Measurements from ENCODE around the gene APBA2. TPM values are rescaled to one million over a fixed set of nuclear protein-coding genes. Genes with fewer than 3 reads are reported as not detected.

The APBA2 gene
- total and polyA plus RNA-seq, 5 donors, result 0.17 to 0.95 (median 0.38) TPM

DNA sequence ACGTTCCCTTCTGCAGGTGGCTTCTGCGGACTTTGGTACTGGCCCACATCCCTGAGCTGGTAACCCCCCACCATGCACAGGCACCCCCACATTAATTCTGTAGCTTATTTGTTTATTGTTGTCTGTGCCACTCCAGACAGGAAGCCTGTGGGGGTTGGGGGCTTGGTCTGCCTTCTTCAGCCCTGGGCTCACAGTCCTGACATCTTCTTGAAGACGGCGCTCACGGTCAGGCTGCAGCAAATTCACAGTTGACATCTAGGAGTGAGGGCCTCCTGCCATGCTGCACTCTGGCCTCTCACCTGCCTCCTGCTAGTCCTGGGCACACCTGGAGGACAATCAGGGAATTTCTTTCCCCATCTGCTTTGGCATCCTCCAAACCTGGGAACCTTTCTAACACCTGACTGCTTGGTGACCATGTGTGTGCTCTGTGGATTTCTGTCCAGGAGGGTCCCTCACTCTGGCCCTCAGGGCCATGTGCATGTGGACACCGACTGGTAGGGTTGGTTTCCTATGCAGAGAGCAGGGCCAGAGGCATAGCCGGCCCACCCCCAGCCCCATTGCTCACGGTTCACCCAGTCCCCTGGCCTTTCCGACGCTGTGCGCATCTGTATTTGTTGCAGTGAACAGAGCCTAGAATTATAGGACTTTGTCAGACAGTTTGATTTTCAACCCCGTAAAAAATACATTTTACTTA, 68.8 kb downstream of the APBA2 start:
- 85% methylated on average over 12 of the region's 12 CpGs for WGBS
- Histone ChIP-seq H3K9me3 (ENCODE audit: control insufficient read depth, low read length) (no peaks in the 10 kb centered on the region), H3K4me1 (ENCODE audit: control insufficient read depth, insufficient read depth, low read length) (no peaks in the 10 kb centered on the region), H3K27ac (ENCODE audit: low read length) (no peak overlapping the region), H3K27me3 (ENCODE audit: control insufficient read depth, insufficient read depth) (no peaks in the 10 kb centered on the region), H3K4me3 (ENCODE audit: low read length) (no peak overlapping the region)
- no peak for DNase-seq
- intact Hi-C loops (cut with DNase I), result no loop called here
- peak in 1 of 2 donors; percentile 16 for ATAC-seq

DNA sequence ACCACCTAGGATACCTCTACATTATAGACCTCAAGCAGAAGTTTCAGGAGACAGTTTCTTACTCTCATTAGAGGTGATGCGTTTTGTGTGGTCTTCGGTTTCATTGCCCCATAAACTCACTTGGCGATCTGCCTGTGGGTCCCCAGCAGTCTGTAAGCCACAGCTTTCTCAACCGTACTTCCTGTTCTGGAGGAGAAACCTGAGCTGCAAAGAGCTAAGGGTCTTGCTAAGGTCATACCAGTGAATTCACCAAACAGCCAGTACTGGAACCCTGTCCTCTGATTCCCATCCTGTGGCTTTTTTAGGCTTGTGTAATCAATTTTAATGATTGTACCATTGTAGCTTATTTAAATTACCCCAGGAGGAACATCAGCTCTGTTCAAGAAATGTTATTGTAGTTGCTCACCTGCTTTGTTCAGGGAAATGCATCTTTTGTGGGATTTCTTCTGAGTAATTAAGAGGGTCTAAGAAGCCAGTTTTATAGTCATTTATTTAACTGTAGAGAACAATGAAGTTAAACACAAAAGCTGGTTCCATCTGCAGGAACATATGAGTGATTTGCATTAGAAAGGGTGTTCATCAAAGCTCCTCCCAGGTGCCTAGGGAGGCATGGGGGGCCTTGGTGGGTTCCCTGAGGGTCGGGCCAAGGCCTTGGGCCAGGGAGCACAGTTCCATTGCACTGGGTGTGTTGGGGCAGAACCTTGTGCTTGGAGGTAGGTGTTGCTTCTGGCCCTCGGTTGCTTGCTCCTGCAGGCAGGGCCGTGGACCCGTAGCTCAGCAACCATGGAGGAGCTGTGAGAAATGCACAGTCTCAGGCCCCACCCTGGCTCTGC, 69.6 kb downstream of the APBA2 start:
- intact Hi-C loops (cut with DNase I), result no loop called here
- 72% methylated on average over 8 of the region's 8 CpGs for WGBS
- H3K4me3 ChIP-seq (ENCODE audit: low read length), result no peak overlapping the region
- ATAC-seq, result no peak
- DNase-seq, result no peak
- H3K27ac ChIP-seq (ENCODE audit: low read length), result no peak overlapping the region
- no peaks in the 10 kb centered on the region for H3K4me1 ChIP-seq (ENCODE audit: control insufficient read depth, insufficient read depth, low read length)
- no peaks in the 10 kb centered on the region for H3K27me3 ChIP-seq (ENCODE audit: control insufficient read depth, insufficient read depth)
- no peaks in the 10 kb centered on the region for H3K9me3 ChIP-seq (ENCODE audit: control insufficient read depth, low read length)

DNA sequence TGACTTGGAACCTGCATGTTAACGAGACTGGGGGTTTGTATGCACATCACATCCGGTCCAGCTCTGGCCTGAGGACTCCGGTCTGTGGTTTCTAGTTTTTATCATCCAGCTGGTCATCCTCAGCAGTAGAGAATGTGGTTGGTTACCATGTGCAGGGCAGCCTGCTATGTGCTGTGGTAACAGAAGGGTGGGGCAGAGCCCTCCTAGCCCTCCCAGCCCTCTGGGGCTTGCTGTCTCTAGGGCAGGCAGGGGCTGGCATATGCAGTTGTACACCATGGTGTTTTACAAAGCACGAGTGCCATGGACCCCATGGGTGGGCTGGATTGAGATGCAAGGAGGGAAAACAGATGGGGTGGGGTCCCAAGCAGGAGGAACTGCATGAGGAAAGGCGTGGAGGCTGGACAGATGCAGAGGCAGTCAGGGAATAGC, 70.2 kb downstream of the APBA2 start:
- Histone ChIP-seq H3K27me3 (ENCODE audit: control insufficient read depth, insufficient read depth) (no peaks in the 10 kb centered on the region), H3K9me3 (ENCODE audit: control insufficient read depth, low read length) (no peaks in the 10 kb centered on the region), H3K4me3 (ENCODE audit: low read length) (no peak overlapping the region), H3K27ac (ENCODE audit: low read length) (no peak overlapping the region), H3K4me1 (ENCODE audit: control insufficient read depth, insufficient read depth, low read length) (no peaks in the 10 kb centered on the region)
- intact Hi-C loops (cut with DNase I), result no loop called here
- ATAC-seq (peak in 1 of 2 donors; percentile 38), DNase-seq (no peak)
- 78% methylated on average over 5 of the region's 5 CpGs for WGBS

DNA sequence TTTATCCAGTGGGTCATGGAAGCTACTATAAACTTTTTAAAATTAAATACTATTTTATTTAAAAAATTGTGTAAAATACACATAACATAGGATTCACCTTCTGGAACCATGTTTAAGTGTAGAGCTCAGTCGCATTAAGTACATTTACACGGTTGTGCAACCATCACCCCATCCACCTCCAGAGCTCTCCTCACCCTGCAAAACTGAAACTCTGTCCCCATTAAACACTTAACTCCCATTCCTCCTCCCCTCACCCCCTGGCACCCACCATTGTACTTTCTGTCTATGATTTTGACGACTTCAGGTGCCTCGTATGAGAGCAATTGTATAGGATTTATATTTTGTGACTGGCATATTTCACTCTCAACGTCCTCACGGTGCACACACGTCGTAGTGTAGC, 70.7 kb downstream of the APBA2 start:
- 91% methylated on average over 8 of the region's 8 CpGs for WGBS
- no peaks in the 10 kb centered on the region for H3K4me1 ChIP-seq (ENCODE audit: control insufficient read depth, insufficient read depth, low read length)
- no peak overlapping the region for H3K27ac ChIP-seq (ENCODE audit: low read length)
- no peak for ATAC-seq
- DNase-seq, result no peak
- intact Hi-C loops (cut with DNase I), result no loop called here
- H3K27me3 ChIP-seq (ENCODE audit: control insufficient read depth, insufficient read depth), result no peaks in the 10 kb centered on the region
- H3K9me3 ChIP-seq (ENCODE audit: control insufficient read depth, low read length), result no peaks in the 10 kb centered on the region
- no peak overlapping the region for H3K4me3 ChIP-seq (ENCODE audit: low read length)

DNA sequence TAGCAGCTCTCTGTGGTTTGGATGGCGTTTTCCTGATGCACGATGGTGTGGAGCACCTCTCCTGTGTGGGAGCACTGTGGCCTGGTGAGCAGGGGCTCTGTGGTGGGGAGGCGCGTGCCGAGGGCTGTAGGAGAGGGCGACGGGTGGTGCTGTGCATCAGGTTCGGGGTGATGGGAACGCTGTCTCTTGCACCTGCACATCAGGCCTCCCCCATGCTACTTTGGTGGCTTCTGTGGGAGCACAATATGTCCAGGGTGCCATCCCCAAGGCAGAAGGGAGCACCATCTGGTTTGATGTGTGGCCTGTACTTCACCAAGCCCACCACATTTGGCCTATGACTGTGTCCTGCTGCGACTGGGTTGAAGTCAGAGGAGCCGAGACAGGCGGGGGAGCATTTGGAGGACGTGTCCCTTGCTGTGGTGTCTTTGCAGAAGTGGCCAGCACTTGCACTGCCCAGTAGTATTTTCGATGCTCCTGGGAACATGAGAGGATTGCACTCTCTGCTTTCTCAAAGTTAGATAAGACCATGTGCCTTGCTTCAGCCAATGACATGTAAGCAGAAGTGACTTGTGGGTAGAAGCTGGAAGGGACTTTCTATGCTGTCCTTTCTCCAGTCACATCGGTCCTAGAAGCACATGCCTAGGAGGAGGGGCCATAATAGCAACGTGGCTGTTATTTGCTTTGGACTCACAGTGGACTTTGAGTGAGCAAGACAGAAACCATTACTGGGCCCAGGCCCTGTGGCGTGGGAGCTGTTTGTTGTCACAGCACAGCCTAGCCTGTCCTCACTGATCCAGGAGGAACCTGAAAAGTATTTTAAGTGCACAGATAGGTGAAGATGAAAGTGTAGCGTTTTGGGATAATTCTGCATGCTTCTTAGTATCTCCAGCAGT, 72.1 kb downstream of the APBA2 start:
- Histone ChIP-seq H3K4me1 (ENCODE audit: control insufficient read depth, insufficient read depth, low read length) (no peaks in the 10 kb centered on the region), H3K4me3 (ENCODE audit: low read length) (no peak overlapping the region), H3K27me3 (ENCODE audit: control insufficient read depth, insufficient read depth) (no peaks in the 10 kb centered on the region), H3K9me3 (ENCODE audit: control insufficient read depth, low read length) (no peaks in the 10 kb centered on the region), H3K27ac (ENCODE audit: low read length) (no peak overlapping the region)
- intact Hi-C loops (cut with DNase I), result no loop called here
- WGBS, result 88% methylated on average over 18 of the region's 18 CpGs
- no peak for ATAC-seq
- DNase-seq, result no peak

DNA sequence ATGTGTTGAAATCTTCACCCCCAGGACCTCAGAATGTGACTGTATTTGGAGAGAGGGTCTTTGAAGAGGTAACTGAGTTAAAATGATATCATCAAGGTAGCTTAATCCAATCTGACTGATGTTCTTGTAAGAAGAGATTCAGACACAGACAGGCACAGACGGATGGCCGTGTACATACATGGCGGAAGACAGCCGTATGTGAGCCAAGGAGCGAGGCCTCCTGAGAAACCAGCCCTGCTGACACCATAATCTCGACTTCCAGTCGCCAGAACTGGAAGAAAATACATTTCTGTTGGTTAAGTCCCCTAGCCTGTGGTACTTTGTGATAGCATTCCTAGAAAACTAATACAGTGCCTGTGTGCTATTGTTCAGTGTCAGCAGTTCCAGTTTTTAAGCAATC, 73.6 kb downstream of the APBA2 start:
- Histone ChIP-seq H3K27me3 (ENCODE audit: control insufficient read depth, insufficient read depth) (no peaks in the 10 kb centered on the region), H3K4me3 (ENCODE audit: low read length) (no peak overlapping the region), H3K4me1 (ENCODE audit: control insufficient read depth, insufficient read depth, low read length) (no peaks in the 10 kb centered on the region), H3K27ac (ENCODE audit: low read length) (no peak overlapping the region), H3K9me3 (ENCODE audit: control insufficient read depth, low read length) (no peaks in the 10 kb centered on the region)
- intact Hi-C loops (cut with DNase I), result no loop called here
- ATAC-seq, result no peak
- DNase-seq, result no peak
- WGBS, result 93% methylated on average over 7 of the region's 7 CpGs

DNA sequence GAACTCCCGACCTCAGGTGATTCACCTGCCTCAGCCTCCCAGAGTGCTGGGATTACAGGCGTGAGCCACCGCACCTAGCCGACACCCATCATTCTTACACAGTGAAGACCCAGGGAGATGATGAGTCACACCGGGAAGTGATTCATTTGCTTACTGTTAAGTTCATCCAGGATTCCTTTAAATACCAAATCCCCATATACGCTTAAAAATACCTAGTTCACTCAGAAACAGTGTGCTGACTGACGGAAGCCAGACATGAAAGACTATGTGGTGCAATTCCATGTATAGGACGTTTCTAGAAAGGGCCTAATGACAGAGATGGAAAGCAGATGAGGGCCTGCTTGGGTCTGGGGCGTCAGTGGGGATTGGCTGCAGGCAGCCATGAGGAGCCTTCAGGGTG, 75.2 kb downstream of the APBA2 start:
- no peak for DNase-seq
- no peaks in the 10 kb centered on the region for H3K4me1 ChIP-seq (ENCODE audit: control insufficient read depth, insufficient read depth, low read length)
- intact Hi-C loops (cut with DNase I), result no loop called here
- no peak overlapping the region for H3K4me3 ChIP-seq (ENCODE audit: low read length)
- WGBS, result 75% methylated on average over 9 of the region's 9 CpGs
- H3K27ac ChIP-seq (ENCODE audit: low read length), result no peak overlapping the region
- no peak for ATAC-seq
- no peaks in the 10 kb centered on the region for H3K9me3 ChIP-seq (ENCODE audit: control insufficient read depth, low read length)
- H3K27me3 ChIP-seq (ENCODE audit: control insufficient read depth, insufficient read depth), result no peaks in the 10 kb centered on the region

DNA sequence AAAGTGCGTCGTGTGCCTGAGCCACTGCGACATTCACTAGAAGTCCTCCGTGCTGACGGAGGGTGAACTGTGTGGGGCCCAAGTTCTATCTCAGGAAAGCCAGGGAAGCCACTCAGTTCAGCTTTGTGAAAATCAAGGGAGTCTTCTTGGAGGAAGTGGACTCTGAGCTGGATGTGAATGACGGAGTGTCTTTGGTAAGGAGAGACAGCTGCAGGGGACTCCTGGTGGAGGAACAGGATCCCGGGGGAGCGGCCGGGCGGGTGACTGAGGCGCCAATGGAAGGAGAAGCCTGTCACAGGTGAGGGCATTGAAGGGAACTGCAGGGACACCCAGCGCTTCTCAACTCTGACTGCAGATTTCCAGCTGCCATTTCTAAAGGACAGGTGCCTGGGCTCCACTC, 75.6 kb downstream of the APBA2 start:
- H3K9me3 ChIP-seq (ENCODE audit: control insufficient read depth, low read length), result no peaks in the 10 kb centered on the region
- no peak for ATAC-seq
- H3K4me1 ChIP-seq (ENCODE audit: control insufficient read depth, insufficient read depth, low read length), result no peaks in the 10 kb centered on the region
- intact Hi-C loops (cut with DNase I), result no loop called here
- WGBS, result 82% methylated on average over 12 of the region's 12 CpGs
- no peak overlapping the region for H3K4me3 ChIP-seq (ENCODE audit: low read length)
- no peak overlapping the region for H3K27ac ChIP-seq (ENCODE audit: low read length)
- H3K27me3 ChIP-seq (ENCODE audit: control insufficient read depth, insufficient read depth), result no peaks in the 10 kb centered on the region
- DNase-seq, result no peak

DNA sequence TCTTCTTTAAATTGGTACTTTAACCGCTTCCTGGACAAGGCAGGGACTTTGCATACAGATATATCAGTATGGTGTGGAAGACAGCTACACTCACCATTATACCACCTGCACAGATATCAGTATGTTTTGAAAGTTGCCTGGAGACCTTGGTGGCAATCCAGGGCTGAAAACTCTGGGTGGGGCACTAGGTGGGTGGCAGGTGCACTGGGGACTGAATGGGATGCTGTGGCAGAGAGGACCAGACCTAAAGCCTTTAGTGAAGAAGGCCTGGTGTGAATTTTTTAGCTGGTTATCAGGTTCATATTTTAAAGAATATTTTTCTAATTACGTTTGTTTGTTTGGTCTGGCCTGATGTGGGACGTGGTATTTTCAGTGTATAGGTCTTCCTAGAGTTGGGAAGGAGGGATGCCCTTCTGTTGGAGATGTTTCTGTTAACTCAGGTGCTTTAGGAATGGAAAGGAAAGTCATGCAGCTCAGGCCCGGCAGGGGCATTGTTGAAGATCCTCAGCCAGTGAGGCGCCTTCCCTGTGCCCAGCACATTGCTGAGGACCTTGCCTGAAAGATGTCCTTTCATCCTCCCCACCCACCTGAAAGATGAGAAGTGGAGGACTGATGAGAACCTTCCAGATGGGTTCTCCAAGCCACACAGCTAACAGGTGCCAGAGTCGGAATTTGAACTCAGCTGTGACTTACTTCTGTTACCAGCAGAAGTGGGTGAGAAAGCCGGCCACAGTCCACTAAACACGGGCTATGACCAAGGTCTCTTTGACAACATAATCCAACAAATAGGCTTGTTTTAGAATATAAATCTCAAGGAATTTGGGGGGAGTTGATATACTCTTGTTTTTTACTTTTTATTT, 77.3 kb downstream of the APBA2 start:
- no peaks in the 10 kb centered on the region for H3K27me3 ChIP-seq (ENCODE audit: control insufficient read depth, insufficient read depth)
- no peak overlapping the region for H3K4me3 ChIP-seq (ENCODE audit: low read length)
- no peak for ATAC-seq
- no peak for DNase-seq
- no peaks in the 10 kb centered on the region for H3K9me3 ChIP-seq (ENCODE audit: control insufficient read depth, low read length)
- H3K27ac ChIP-seq (ENCODE audit: low read length), result no peak overlapping the region
- intact Hi-C loops (cut with DNase I), result no loop called here
- no peaks in the 10 kb centered on the region for H3K4me1 ChIP-seq (ENCODE audit: control insufficient read depth, insufficient read depth, low read length)
- WGBS, result 88% methylated on average over 8 of the region's 8 CpGs

DNA sequence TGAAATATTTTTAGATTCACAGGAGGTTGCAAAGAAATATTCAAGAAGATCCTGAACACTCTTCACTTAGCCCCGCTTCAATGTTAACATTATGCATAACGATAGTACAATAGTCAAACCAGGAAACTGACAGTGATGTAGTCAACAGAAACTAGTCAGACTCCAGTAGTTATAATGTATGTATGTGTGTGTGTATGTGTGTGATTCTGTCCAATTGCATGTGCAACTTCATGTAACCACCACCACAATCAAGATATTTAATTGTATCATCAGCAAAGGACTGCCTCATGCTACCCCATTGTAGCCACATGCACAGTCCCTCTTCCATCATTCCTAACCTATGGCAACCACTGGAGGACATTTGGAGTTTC, 77.9 kb downstream of the APBA2 start:
- Histone ChIP-seq H3K4me3 (ENCODE audit: low read length) (no peak overlapping the region), H3K27ac (ENCODE audit: low read length) (no peak overlapping the region), H3K4me1 (ENCODE audit: control insufficient read depth, insufficient read depth, low read length) (no peaks in the 10 kb centered on the region), H3K9me3 (ENCODE audit: control insufficient read depth, low read length) (no peaks in the 10 kb centered on the region), H3K27me3 (ENCODE audit: control insufficient read depth, insufficient read depth) (no peaks in the 10 kb centered on the region)
- intact Hi-C loops (cut with DNase I), result no loop called here
- 93% methylated on average over 2 of the region's 2 CpGs for WGBS
- no peak for DNase-seq
- no peak for ATAC-seq
